ENCODE results near the gene KCMF1. TPM values are rescaled to one million over a fixed set of nuclear protein-coding genes. Genes with fewer than 3 reads are reported as not detected.

KCMF1 gene
- total RNA-seq, 6 donors from 2014 or later: 6.3 to 76.6 (median 47.8) TPM

- peak in 1 of 2 donors; percentile 58 for DNase-seq
- H3K36me3 ChIP-seq: no peaks in the 10 kb centered on the region
- ATAC-seq (ENCODE audit: low FRiP score in 2 of 2): peak; percentile 63 to 66
Measured at GRCh38 chr2:84939426-84940087, 31.4 kb upstream of the KCMF1 start.

GRCh38 chr2:84940088-84940470 lies 30.9 kb upstream of the KCMF1 start:
- no peak for DNase-seq
- no peak for ATAC-seq (ENCODE audit: low FRiP score in 2 of 2)
- Histone ChIP-seq H3K27me3 (no peaks in the 10 kb centered on the region), H3K27ac (peak overlapping the region in 2 of 4 donors; percentile 19 to 51), H3K9me3 (no peaks in the 10 kb centered on the region), H3K36me3 (no peaks in the 10 kb centered on the region), H3K4me1 (peaks cover 7 to 13% (median 11%) of the 10 kb centered on the region in 4 donors), H3K4me3 (no peak overlapping the region)
- WGBS, 2 donors: 62 to 77% methylated on average over 3 of the region's 3 CpGs
- TF ChIP-seq CTCF (IDR thresholded peaks at IDR 0.05) (no peak), POLR2A (IDR thresholded peaks at IDR 0.05) (no peak), POLR2AphosphoS5 (IDR thresholded peaks at IDR 0.05) (no peak), EP300 (IDR thresholded peaks at IDR 0.05) (no peak)

More at GRCh38 chr2:84939426-84940087, 31.4 kb upstream of the KCMF1 start:
- Histone ChIP-seq H3K27me3 (no peaks in the 10 kb centered on the region), H3K4me3 (peak overlapping the region in 2 of 4 donors; percentile 3 to 13), H3K27ac (peak overlapping the region in 2 of 4 donors; percentile 19 to 51), H3K4me1 (peaks cover 7 to 13% (median 11%) of the 10 kb centered on the region in 4 donors), H3K9me3 (no peaks in the 10 kb centered on the region)
- 46 to 49% methylated on average over 9 of the region's 9 CpGs for WGBS, 2 donors
- TF ChIP-seq EP300 (IDR thresholded peaks at IDR 0.05) (no peak), POLR2A (IDR thresholded peaks at IDR 0.05) (no peak), CTCF (IDR thresholded peaks at IDR 0.05) (no peak)

GRCh38 chr2:84940831-84941412 lies 30.0 kb upstream of the KCMF1 start:
- TF ChIP-seq POLR2AphosphoS5 (IDR thresholded peaks at IDR 0.05) (no peak), CTCF (IDR thresholded peaks at IDR 0.05) (no peak), POLR2A (IDR thresholded peaks at IDR 0.05) (no peak), EP300 (IDR thresholded peaks at IDR 0.05) (no peak)
- DNase-seq (no peak), ATAC-seq (ENCODE audit: low FRiP score in 2 of 2) (no peak)
- Histone ChIP-seq H3K4me1 (peaks cover 7 to 13% (median 11%) of the 10 kb centered on the region in 4 donors), H3K36me3 (no peaks in the 10 kb centered on the region), H3K27me3 (no peaks in the 10 kb centered on the region), H3K27ac (no peak overlapping the region), H3K4me3 (no peak overlapping the region), H3K9me3 (no peaks in the 10 kb centered on the region)
- WGBS, 2 donors: 78 to 95% methylated on average over 3 of the region's 3 CpGs

- WGBS, 2 donors: 94 to 100% methylated on average over 2 of the region's 2 CpGs
- no peak overlapping the region for H3K27ac ChIP-seq
- ATAC-seq (ENCODE audit: low FRiP score in 2 of 2) (no peak), DNase-seq (no peak)
- H3K27me3 ChIP-seq: no peaks in the 10 kb centered on the region
- TF ChIP-seq POLR2A (IDR thresholded peaks at IDR 0.05) (no peak), EP300 (IDR thresholded peaks at IDR 0.05) (no peak), CTCF (IDR thresholded peaks at IDR 0.05) (no peak), POLR2AphosphoS5 (IDR thresholded peaks at IDR 0.05) (no peak)
- no peaks in the 10 kb centered on the region for H3K36me3 ChIP-seq
- H3K4me1 ChIP-seq: peaks cover 7 to 13% (median 11%) of the 10 kb centered on the region in 4 donors
- H3K9me3 ChIP-seq: no peaks in the 10 kb centered on the region
- no peak overlapping the region for H3K4me3 ChIP-seq
Measured at GRCh38 chr2:84942166-84942565, 28.8 kb upstream of the KCMF1 start.

Data from upper lobe of left lung (tissue), 6 donors.